Ureter (tissue), 1 donor: ENCODE results near the gene NRCAM. TPM values are rescaled to one million over a fixed set of nuclear protein-coding genes. Genes with fewer than 3 reads are reported as not detected.

Source experiments
- total RNA-seq: library from RNA; stranded (reverse); gene quantifications from one replicate; pipeline ENCODE4 v1.2.4, GENCODE V29; 2023
- donor health status: DM: yes; HTN: yes; CAD: no.

NRCAM gene
- total RNA-seq, 1 donor from 2014 or later, result 3.6 TPM

Other genes with a start within 250 kb of the NRCAM start
- 32.0 TPM for gene PNPLA8, start 69.7 kb upstream of the NRCAM start, total RNA-seq
- 35.6 TPM for gene THAP5, start 113.3 kb upstream of the NRCAM start, total RNA-seq
- 16.7 TPM for gene DNAJB9, start 113.4 kb upstream of the NRCAM start, total RNA-seq